Measurements from ENCODE around the gene PRRC2A. TPM values are rescaled to one million over a fixed set of nuclear protein-coding genes. Genes with fewer than 3 reads are reported as not detected.

Gene PRRC2A
- total RNA-seq, 1 donor from 2014 or later, result 133 TPM

DNA sequence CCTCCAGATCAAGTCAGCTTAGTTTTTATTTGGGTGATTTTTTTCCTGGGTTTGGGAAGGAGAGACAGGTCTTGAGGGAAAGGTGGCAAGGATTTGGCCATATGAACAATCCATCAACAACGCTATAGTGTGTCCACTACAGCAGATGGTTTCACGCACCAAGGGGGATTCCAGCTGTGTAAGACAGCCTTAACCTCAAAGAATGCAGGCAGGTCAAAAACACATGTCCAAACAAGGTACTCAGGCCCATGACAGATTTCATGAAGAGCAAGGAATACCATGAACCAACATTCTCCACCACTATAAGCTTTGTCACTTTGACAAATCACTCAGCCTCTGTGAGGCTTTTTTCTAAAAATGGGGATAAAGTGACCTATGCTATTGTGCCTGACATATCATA, 3.5 kb upstream of the PRRC2A start:
- H3K4me3 ChIP-seq, result no peak overlapping the region
- intact Hi-C loops (cut with DNase I), result no loop called here

DNA sequence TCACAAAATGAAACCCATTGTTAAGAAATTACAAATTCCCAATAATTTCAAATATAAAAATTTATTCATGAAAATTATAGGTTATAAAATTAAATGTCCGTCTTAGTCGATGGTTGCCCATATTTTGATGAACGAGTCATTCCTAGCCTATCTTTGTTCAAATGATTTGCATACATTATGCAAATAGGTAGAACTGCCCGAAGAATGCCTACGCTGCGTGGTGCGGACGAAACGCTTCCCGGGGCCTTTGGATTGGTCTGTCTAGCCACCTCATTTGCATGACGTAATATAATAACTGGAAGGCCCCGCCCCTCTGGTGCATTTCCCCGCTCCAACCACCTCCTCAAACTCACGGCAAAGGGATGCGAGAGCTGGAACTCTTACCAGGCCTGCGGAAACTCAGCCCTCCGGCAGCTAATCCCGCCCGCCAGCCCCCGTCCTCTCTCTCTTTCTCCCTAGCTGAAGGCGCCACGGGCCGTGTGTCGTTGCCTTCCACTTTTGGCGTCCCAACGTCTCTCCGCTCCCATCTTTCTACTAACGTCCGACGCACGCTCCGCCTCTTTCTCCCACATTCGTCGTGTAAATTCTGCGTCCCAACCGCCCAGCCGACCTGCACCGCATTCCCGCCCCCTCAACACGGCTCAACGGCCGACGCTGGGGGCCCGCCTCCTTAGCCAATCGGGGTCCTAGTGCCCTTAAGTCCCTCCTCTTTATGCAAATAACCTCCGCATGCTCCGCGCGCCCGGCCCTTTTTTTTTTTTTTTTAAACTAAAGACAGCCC, 520 bp upstream of the PRRC2A start:
- TF ChIP-seq, protein P1, sequence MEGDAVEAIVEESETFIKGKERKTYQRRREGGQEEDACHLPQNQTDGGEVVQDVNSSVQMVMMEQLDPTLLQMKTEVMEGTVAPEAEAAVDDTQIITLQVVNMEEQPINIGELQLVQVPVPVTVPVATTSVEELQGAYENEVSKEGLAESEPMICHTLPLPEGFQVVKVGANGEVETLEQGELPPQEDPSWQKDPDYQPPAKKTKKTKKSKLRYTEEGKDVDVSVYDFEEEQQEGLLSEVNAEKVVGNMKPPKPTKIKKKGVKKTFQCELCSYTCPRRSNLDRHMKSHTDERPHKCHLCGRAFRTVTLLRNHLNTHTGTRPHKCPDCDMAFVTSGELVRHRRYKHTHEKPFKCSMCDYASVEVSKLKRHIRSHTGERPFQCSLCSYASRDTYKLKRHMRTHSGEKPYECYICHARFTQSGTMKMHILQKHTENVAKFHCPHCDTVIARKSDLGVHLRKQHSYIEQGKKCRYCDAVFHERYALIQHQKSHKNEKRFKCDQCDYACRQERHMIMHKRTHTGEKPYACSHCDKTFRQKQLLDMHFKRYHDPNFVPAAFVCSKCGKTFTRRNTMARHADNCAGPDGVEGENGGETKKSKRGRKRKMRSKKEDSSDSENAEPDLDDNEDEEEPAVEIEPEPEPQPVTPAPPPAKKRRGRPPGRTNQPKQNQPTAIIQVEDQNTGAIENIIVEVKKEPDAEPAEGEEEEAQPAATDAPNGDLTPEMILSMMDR (IDR thresholded peaks at IDR 0.05), result no peak
- intact Hi-C loops (cut with DNase I), result no loop called here
- DNase-seq, result peak; percentile 99
- no peaks in the 10 kb centered on the region for H3K27me3 ChIP-seq (ENCODE audit: low read depth)
- peak overlapping the region; percentile 97 for H3K27ac ChIP-seq
- H3K4me3 ChIP-seq, result peak overlapping the region; percentile 80
- H3K36me3 ChIP-seq, result peaks cover 28% of the 10 kb centered on the region
- H3K4me1 ChIP-seq, result peaks cover 22% of the 10 kb centered on the region
- H3K9me3 ChIP-seq, result no peaks in the 10 kb centered on the region
- ATAC-seq, result peak; percentile 96

More for the DNA sequence above, 3.5 kb upstream of the PRRC2A start:
- TF ChIP-seq, protein P1 (IDR thresholded peaks at IDR 0.05), result no peak
- no peak for ATAC-seq
- Histone ChIP-seq H3K27ac (no peak overlapping the region), H3K27me3 (ENCODE audit: low read depth) (no peaks in the 10 kb centered on the region), H3K36me3 (no peaks in the 10 kb centered on the region), H3K9me3 (no peaks in the 10 kb centered on the region), H3K4me1 (peaks cover 18% of the 10 kb centered on the region)
- DNase-seq, result no peak

DNA sequence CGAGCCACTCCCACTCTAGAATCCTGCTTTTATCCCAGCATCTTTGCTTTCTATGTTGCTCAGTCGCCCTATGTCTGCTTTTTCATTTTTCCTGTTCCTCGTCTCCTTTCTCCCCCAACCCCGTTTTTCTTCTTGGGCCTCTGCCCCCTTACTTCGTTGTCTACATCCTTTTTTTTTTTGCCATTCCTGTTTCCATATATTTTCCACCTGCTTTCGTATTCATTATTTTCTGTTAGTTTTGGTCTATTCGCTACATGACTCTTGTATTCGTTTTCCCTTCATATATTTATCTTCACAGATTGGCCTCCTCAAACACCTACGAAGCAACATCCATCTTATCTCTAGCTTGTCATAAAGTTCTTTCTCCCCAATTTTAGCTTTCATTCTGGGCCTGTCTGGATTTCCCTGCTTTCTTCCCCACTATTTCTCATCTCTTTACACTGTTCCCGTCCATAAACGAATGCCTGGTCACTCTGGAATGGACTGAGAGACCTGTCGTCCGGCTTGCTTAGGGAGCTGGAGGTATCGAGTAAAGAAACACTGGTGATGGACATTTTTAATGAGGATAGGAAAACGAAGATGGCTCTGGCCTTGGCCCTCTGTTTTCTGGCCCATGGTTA, 915 bp downstream of the PRRC2A start:
- intact Hi-C loops (cut with DNase I), result no loop called here
- Histone ChIP-seq H3K27ac (peak overlapping the region; percentile 97), H3K27me3 (ENCODE audit: low read depth) (no peaks in the 10 kb centered on the region), H3K4me1 (peaks cover 22% of the 10 kb centered on the region), H3K36me3 (peaks cover 42% of the 10 kb centered on the region), H3K9me3 (no peaks in the 10 kb centered on the region), H3K4me3 (peak overlapping the region; percentile 80)
- no peak for DNase-seq
- TF ChIP-seq, protein P1 (IDR thresholded peaks at IDR 0.05), result no peak
- no peak for ATAC-seq

DNA sequence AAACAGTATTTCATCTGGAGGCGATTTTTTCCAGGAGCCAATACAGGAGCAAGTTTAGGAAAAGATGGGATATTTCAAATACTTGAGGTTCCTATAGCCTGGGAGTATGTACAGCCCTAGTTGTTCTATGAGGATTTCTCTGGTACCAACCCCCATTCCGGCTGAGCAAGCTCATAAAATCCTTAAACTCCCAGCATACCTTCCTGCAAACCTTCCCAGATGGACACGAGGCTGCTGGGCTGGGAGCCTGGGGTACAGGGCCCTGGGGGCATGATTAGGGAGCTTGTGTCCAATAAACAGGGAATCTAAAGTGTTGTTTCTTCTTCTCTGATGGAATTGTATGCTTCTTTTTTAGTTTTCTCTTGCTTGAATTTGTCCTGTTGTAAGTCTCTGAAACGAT, 1.5 kb downstream of the PRRC2A start:
- intact Hi-C loops (cut with DNase I), result no loop called here
- DNase-seq, result no peak
- no peaks in the 10 kb centered on the region for H3K27me3 ChIP-seq (ENCODE audit: low read depth)
- H3K36me3 ChIP-seq, result peaks cover 48% of the 10 kb centered on the region
- TF ChIP-seq, protein P1 (IDR thresholded peaks at IDR 0.05), result no peak
- H3K4me1 ChIP-seq, result peaks cover 22% of the 10 kb centered on the region
- H3K4me3 ChIP-seq, result peak overlapping the region; percentile 80
- H3K27ac ChIP-seq, result peak overlapping the region; percentile 97
- no peaks in the 10 kb centered on the region for H3K9me3 ChIP-seq
- no peak for ATAC-seq

DNA sequence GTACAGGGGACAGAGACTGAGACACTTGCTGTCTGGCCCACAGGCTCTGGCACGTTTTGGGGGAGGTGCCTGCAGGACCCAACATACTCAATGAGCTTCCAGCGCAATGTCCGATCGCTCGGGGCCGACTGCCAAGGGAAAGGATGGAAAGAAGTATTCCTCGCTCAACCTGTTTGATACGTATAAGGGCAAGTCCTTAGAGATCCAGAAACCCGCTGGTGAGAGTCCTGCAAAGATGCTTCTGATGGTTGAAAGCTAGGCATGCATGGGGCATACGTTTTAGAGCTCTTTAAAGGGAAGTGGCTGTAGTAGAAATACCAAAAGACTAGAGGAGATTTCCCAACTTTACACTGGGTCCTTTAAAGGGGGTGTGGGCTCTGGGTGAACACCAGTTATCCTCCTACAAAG, 2.2 kb downstream of the PRRC2A start:
- ATAC-seq (no peak), DNase-seq (peak; percentile 66)
- Histone ChIP-seq H3K27ac (peak overlapping the region; percentile 97), H3K9me3 (no peaks in the 10 kb centered on the region), H3K4me1 (peaks cover 22% of the 10 kb centered on the region), H3K27me3 (ENCODE audit: low read depth) (no peaks in the 10 kb centered on the region), H3K36me3 (peaks cover 55% of the 10 kb centered on the region), H3K4me3 (no peak overlapping the region)
- TF ChIP-seq, protein P1 (IDR thresholded peaks at IDR 0.05), result no peak
- intact Hi-C loops (cut with DNase I), result no loop called here
